Endometrium (tissue), 2 donors: ENCODE data around the gene COL4A2.
"Not testable (repeated sequence)": the region's sequence is repeated elsewhere in the genome, so short reads cannot be mapped to it uniquely, and the experiment has no call there.

Experiments
- FAIRE-seq: peaks from 2 replicates; lab custom pipeline; 2012; peaks lifted over from hg19 to GRCh38; lab: Jason Lieb, UNC
- donor health status: control.
- donor health status: control.

Gene COL4A2

DNA sequence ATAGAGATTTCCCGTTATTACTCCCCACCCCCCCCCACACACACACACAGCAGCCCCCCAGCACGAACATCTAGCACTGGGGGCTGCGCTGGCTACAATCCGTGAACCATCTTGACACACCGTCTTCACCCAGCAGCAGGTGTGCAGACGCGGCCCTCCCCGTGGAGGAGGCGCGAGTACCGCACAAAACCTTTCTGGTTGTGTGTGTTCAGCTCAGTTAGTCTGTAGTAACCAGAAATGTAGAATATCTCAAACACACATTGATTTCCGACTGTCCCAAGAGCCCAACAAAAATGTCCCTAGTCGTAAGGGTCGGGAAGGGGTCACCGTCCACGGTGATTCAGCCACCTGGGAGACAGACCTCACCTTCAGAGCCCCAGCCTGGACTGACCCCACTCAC is 131.7 kb downstream of the COL4A2 start:
- FAIRE-seq, result no peak

DNA sequence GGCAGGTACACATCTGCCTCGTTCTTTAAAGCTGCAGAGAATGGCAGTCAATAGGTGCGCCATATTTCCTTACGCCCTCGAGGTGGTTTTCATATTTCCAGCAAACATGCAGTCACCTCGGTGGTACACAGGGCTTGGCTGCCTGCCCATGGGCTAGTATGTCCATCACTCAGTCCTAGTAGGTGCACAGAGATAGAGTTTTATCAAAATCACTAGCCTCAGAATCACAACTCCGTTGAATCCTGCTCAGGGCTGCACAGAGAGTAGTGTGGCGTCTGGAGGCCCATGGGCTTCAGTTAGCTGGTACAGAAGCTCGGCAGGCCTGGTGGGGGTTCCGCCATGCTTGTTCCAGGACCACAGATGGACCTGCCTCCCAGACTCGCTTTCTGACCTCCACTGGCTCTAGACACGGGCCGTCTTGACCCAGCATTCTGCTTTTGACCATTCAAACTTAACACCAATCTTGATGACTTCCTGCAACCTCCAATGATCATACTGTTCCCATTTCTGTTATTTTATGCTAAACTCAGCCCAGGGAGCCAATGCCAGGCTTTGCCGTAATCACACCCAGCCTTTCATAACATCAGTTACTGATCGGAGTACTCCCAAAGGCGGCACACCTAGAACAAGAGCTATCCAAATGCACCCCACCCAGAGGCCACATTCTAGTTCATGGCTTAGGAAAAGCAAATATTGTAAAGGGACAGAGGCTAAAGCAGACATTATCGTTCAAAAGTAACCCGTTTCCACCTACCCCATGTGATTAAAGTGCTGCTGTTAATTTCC is 134.1 kb downstream of the COL4A2 start:
- no peak for FAIRE-seq

DNA sequence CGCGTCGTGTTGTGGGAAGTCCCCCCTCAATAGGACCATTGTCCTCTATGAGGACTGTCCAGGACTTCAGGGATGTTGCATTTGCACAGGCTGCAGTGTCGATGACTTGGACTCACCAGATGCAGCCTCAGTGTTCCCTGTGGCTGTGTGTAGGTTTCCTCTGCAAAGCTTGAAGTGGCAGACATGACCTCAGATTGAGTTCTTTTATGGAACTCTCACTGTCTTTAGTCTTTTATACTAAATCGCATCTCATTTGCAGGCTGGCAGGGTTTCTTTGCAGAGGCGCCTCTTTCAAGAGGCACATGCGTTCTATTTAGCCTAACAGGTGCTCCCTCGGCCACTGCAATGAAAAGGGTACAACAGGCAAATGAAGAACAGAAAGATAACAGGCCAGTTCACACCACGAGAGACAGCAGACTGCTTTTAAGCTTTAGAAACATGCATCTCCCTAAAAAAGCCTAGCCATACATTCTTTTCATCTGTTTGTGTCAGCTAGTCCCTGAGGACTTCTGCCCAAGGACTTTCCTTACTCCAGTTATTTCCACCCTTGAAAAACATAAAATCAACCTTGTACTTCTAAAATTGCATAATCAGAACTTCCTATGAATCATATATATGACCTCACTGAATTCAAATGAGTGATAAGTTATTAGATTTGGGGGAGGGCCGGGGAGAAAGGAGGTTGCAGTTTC is 136.0 kb downstream of the COL4A2 start:
- no peak for FAIRE-seq

DNA sequence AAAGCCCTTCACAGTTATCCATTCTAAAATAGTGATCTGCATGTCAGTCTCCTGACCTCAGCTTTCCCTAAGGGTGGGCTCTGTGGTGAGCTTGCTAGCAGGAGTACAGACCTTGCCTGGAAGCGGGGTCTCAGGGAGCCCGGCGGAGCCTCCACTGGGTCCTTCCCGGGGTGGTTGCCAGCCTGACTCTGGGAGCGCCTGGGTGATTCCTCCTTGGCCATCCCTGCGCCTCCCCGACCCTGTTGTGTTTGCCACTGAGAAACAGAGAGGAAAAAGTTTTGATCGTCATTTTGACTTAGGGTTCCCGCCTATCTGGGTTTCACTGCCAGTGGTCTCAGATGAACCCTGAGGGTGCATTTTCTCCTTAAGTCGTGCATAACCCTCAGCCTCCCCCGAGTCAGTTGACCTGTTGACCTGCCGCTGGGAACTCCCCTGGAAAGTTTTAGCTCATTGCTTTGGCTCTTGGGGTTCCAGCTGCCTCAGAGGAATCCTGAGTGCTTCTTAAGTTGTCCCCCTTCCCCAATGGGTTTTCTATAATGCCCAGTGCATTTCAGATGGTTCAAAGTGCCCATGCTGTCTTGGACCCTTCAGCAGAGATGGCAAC is 136.6 kb downstream of the COL4A2 start:
- no peak for FAIRE-seq

DNA sequence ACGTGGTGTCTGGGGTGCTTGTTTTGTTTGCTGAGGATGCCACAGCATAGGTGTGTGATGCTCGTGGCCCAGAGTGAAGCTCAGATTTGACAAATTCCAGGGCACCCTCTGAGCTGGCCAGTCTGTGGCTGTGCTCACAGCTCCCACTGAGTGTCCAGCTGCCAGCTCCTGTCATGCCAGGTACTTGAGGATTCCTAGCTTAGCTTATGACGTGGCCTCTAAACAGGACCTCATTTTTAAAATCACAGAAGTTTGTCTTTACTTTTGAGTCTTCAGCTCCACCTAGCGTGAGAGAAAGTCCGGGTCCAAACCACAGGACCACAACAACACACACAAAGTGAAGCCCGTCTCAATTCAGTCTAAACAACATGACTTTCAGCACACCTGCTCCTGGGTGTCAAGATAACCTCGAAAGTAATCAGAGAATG is 137.2 kb downstream of the COL4A2 start:
- no peak for FAIRE-seq

DNA sequence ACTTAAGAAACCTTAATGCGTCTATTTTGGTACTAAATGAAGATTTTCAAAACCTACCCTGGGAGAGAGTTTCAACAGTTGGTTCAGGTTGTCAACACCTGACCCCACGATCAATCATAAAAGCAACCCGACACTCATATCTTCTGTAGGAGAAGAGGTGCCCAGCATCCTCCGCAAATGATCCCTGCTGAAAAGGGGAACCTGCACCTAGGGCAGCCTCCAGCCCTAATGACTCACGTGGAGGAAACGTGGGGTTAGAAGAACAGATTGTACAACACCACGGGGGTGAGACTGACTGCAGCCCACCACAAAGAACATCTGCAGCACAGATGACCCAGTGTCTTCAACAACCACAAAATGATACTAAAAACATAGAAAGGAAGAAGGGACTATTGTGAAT is 138.1 kb downstream of the COL4A2 start:
- no peak for FAIRE-seq

DNA sequence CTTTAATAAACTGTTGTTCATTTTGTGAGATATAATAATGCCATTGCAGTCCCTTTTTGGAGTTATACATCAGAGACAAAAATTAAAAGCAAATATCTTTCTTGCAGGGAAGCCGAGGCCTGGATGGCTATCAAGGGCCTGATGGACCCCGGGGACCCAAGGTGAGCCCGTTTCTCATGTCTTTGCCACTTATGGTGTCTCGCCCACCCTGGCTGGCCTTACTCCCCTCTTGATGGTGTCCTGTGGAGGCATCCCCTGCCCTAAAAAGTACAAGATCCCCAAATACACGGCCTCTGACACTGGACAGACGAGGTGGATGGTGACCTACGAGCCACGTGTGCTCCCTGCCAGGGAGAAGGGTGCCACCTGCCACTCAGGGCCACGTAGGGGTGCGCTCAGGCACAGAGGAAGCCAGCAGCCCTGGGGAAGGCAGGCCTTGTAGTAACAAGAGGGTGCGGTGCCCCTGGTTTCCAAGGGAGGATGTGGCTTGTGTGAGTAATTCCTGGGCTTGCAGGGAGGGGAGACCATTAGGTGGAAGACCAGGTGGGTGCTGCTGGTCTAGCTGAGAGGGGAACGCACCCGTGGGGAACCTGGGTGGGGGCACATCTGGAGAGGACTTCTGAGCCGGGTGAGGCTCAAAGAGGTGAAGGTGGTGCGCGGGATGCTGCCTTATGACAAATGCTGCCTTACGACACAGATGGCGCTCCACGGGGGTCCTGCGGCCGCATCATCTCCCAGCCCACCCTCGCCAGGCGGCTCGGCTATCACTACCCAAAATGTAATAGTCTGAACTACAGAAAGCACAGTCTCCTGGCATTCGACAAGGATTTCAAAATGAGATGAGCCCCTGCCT is 138.9 kb downstream of the COL4A2 start:
- FAIRE-seq, result no peak

DNA sequence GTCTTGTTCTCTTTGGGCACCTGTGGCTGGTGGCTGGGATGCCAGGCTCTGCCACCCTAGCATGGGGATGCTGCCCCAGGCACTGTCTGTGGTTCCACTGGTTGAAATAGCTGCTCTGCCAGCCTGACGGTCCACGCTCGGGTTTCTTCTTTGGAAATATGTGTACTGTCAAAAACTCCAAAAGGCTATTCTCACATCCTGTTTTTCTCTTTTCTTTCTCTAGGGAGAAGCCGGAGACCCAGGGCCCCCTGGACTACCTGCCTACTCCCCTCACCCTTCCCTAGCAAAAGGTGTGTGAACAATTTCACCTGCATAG is 139.4 kb downstream of the COL4A2 start:
- no peak for FAIRE-seq

DNA sequence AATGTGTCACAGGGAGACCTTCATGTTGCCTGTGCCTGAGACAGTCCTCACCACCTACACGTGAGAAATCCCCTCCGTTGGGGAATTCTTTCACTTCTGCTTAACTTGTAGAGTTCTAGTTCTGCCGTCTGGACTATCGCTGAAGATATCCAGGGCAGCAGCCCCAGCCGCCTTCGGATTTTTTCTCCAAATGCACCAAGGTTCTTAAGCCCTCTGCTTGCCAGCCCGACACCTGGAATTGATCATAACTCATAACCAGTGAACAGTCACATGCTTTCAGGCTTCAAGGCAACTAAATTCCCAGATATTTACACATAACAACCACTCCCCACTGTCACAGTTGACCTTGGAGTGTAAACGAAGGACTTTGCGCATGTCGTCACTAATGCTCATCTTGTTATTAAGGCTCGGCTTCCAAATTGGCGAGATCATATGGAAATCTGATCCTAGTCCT is 140.0 kb downstream of the COL4A2 start:
- FAIRE-seq, result no peak

DNA sequence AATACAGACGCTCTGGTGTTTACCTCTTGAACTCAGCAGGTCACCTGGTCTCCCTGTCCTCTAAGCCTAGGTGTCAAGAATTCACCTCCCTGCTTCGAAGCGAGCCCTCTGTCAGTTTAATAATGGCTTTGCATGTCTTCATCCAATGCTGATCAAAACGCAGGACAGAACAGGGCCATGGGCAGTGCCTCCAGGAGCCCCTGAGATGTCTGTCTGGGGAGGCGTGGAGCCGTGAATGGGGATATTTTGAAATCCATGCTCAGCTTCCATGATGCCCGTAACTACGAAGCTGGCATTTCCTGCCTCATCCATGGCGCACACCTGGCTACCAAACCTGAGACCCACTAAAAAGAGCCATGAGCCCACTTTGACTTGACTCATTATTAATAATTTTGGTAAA is 140.7 kb downstream of the COL4A2 start:
- no peak for FAIRE-seq

DNA sequence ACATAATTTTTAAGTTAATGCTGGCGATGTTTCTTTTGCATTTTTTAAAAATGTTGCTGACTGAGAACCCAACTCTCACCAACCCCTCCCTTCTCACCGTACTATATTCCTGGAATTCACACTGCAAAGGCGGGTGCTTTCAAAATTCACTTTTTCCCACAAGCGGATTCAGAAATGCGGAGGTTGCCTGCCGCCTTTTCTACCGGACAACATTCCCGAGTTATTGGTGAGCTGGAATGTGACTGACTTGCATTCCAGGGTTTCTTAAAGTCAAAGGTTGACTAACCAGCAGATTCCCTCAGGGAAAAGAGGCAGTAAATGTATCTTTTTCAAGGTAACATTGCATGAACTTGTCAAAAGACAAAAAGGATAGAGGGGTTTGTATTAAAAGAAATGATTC is 141.1 kb downstream of the COL4A2 start:
- no peak for FAIRE-seq

DNA sequence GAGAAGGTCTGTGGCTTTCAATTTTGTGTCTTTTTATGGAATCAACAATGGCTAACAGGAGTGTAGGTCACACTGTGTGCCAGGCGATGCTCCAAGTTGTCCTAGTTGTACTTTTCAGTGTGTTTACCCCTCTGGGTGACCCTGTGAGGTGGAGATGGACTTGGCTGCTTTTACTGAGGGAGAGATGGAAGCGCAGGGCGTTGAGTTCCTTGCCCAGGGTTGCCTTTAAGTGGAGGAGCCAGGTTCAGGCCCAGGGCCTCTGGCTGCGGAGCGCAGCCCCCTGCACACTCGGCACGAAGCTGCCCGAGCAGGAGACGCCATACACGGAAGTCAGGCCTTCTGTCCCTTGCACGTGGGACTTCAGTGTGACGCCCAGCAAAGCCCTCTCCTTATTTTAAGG is 141.6 kb downstream of the COL4A2 start:
- no peak for FAIRE-seq

DNA sequence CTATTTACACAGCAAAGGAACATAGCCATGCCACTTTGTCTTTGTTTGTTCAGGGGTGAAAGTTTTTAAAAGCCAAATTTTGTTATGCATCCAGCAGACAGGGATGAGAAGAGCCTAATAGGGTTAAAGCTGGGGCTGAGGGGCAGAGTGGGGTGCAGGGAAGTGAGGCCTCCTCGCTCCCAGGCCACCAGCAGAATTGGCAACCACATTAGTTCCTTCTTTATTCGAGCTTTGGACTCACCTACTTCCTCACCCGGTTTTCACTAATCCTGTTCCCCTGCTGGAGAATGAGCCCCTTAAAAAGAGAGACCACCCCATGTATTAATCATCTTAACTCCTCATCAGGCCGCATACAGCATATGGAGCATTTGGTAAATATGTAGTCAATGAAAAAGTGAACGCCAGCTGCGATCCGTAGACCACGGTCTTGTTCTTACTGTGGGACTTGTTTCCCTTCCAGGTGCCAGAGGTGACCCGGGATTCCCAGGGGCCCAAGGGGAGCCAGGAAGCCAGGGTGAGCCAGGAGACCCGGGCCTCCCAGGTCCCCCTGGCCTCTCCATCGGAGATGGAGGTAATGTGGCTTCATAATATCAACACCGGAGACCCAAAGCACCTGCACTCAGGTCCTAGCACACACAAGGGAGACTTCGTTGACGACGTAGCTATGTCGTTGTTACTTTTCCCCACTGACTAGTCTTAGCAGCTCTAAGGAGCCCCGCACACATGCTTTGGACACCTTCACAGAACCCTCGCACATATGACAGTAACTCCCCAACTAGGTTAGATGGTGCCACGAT is 142.3 kb downstream of the COL4A2 start:
- FAIRE-seq, result no peak

DNA sequence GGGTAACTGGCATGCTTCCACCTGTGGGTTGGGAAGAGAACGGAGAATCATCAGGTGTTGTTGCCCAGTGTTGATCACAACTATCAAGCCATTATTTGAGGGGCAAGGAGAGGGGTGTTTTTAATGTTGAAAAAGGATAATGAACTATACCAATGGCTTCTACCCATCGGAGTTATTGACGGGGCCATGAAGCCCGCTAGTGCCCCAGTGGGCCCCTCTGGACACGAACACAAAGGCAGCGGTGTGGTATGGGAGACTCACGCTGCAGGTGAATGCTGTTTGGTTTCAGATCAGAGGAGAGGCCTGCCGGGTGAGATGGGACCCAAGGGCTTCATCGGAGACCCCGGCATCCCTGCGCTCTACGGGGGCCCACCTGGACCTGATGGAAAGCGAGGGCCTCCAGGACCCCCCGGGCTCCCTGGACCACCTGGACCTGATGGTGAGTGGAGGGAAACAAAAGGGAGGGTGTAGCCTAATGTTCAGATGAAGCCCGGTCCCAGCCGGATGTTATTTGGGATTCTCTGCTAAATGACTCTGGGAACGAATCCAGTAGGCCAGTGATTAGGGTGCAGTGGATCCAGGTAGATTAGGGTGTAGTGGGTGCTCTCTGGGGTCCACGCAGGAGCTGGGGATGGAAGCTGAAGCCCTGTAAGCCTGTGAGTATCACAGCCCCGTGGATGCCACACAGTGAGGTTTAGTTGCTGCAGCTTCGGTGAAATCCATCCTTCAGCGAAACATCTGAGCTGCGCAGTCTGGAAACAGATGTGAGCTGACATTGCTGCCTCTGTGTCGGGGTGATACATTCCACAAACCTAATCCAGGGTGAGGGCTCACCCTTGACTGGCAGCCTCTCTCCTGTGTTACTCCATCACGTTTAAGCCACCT is 143.2 kb downstream of the COL4A2 start:
- no peak for FAIRE-seq

DNA sequence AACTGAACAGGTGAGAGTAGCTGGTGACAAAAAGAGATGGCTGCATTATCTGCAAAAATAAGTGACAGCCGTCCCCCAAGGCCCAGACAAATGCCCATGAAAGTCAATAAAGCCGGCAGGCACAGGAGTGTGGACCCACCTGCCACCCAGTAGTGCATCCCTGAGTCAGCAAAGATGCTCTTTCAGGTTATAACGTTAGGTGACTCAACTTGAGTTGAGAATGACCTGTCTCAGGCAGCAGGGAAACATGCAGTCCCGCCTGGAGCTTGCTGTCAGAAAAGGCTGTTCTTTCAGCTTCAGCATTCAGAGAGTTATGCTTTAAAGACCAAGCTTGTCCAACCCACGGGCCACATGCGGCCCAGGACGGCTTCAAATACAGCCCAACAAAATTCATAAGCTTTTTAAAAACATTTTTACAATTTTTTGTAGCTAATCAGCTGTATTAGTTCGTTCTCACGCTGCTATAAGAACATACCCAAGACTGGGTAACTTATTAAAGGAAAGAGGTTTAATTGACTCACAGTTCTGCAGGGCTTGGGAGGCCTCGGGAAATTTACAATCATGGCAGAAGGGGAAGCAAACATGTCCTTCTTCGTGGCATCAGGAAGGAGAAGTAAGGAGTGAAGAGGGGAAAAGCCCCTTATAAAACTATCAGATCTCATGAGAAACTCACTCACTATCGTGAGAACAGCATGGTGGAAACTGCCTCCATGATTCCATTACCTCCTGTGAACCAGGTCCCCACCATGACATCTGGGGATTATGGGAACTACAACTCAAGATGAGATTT is 144.1 kb downstream of the COL4A2 start:
- no peak for FAIRE-seq

DNA sequence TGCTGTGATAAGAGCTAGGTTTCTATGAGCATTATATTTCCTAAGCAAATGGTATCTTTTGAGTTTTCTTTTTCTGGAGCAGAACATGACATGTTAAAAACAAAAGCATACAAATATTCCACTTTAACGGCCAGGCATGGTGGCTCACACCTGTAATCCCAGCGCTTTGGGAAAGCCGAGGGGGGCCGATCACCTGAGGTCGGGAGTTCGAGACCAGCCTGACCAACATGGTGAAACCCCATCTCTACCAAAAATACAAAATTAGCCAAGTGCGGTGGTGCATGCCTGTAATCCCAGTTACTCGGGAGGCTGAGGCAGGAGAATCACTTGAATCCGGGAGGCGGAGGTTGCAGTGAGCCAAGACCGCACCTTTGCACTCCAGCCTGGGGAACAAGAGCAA is 146.0 kb downstream of the COL4A2 start:
- FAIRE-seq, result not testable (repeated sequence)

DNA sequence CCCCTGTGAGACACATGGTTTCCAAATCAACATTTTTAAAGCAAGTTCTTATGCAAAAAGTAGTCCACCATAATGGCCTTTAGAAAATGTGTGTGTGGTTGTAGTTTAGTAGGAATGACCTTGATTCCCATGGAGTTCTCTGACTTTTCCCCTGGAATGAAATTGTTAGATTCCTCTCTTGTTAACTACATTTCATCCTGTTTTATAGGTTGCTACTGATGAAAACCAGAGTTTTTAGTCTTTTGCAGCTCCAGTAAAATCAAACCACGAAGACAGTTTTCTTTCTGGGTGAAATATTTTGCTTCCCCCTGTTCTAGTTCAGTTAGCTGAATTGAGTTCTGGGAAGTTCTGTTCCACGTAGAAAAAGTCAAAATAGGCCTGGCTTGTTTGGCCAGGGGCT is 146.7 kb downstream of the COL4A2 start:
- FAIRE-seq, result no peak

DNA sequence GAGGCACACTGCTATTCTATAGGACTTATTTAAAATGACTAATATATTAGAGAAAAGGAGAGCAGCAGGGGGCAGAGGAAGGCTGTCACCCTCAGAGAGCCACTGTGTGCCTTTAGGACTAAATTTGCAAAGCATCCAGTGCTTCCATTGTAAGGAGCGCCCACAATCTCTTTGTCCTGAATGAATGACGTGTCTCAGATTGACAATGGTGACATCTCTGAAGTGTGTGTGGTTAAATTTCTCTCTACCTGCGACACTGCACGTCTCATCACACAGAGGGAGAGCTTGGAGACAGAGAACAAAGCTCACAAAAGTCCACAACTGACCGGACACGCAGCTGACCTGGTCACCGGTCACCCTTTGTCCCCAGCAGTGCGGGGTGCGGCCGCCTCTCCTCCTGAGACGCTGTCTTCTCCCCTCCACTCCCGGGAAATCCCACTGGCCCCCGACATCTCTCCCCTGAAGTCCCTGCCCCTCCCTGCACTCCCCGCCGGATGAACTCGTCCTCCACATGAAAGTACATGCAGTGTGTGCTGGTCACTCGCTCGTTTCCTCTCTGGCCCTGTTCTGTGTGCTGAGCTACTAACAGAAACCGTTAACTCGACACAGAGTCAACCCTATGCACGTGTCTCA is 147.3 kb downstream of the COL4A2 start:
- FAIRE-seq, result no peak

DNA sequence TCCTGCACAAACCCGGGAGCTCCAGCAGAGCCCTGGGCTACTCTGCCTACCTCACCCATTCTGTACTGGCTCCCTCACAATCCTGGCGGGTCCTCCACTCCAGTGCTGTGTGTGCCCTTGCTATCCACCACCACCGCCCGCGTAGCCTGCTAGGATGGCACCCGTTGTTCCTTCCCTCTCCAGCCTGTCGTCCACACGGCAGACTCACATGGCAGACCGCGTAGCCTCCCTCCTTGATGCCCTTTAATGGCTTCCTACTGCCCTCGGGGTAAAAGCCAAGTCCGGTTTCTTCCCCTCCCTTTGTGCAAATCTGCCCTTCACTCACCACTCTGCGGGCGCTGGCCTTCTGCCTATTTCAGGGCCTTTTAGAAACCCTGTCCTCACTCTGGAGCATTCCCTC is 147.9 kb downstream of the COL4A2 start:
- no peak for FAIRE-seq
